Limb (tissue), 2 donors: ENCODE data around the gene SPTSSA.
A peak's percentile ranks its signal among the peaks of the same experiment; 100 is the strongest.

Source experiments
- DNase-seq, 2 donors: peaks; one replicate each; pipeline ENCODE4 v3.0.0-alpha.2; 2016; ENCODE audit errors: extremely low spot score in 2 of 2

The SPTSSA gene

DNA sequence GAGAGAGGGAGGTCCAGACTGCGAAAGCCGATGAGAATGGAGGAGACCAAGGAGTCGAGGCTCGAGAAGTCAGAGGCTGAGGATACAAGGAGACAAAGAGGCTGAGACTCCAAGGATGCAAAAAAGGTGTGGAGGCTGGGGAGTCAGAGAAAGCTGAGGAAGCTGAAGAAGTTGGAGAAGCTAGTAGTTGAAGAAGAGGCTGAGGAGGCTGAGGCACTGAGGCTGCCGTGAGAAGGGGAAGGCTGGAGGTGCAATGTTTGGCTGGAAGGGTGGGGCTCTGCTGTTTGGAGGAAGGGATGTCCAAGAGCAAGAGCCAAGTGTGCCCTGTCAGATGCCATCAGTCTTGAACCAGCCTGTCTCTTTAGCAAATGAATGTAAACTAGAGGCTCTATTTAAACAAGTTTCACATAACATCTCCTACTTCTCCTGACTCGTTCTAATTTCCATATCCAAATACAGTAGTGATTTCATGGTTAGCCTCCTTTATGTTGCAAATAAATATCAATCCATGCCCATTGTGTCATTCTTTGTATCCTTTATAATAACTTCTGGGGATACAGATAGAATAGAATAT, 10.8 kb upstream of the SPTSSA start:
- DNase-seq = no peak

DNA sequence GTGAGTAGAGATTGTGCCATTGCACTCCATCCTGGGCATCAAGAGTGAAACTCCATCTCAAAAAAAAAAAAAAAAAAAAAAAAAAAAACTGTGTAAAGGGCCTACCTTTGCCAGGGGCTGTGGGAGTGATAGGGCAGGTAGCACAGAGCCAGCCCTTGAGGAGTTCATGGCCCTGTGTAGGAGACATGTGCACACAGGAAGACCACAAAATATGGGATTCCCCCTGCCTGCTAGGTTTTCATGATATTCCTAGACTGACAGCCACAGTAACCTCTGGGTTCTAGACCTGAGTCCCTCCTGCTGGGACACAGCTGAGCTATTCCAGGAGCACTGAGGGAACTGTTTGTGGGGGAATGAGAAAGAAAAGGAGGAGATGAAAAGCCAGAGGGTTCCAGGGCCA, 8.3 kb upstream of the SPTSSA start:
- DNase-seq = no peak

DNA sequence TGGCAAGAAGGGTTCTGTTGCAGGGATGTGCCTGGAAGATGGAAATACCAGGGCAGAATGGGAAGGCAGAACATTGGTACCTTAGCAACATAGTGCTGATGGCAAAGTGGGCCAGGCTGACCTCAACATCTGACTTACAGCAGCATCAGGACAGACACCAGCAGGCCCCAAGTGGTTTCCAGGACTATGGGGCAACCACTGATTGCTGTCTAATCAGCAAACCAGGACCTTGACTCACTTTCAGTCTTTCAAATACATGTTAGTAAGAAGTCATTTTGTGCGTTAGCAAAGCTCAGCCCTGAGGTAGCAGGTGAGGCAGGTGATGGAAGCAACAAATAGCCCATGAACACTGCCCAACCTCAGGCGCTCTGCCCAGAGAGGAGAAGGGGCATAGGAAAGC, 4.7 kb upstream of the SPTSSA start:
- DNase-seq = no peak

DNA sequence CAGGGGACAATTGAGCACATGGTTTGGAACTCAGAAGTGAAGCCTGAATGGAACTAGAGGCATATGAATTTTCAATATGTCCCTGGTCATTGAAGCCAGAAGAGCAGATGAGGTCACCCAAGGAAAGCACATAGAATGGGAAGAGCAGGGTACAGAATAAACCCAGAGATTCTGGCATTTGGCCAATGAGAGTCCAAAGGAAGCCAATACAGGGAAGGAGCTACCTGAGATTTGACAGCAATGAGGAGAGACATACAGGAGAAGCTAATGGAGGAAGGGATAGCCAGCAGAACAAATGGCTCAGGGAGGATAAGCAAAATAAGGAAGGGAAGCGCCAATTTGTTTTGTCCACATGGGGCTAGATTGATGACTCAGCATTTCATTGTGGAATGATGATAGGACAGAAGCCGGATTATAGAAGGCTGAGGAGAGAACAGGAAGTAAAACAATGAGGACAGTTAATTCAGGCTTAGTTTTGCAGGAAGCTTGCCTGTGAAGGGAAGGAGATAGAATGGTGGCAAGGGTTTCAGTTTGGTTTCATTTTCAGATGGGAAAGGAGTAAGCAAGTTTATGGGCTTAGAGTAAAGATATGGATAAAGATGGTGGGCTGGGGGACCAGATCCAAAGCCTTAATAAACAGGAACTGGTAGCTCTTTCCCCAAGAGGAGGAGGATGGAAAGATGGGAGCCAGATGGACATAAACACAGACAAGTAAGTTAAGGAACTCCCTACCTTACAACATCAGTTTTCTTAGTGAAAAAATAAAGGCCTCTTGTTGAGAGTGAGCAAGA, 3.2 kb upstream of the SPTSSA start:
- DNase-seq = no peak

DNA sequence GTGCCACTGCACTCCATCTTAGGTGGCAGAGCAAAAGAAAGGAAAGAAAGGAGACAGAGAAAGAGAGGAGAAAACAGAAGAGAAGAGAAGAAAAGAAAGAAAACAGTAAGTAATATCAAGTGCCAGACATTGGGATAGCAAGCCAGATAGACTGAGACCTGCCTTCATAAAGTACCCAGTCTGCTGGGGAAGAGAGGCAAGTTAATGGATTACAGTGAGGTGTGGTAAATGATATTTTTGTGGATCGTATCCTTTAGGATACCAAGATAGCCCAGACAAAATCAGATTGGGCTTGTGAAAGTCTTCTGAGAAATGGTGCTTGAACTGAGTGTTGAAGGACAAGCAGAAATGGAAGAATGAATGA, 1.5 kb upstream of the SPTSSA start:
- DNase-seq = no peak

DNA sequence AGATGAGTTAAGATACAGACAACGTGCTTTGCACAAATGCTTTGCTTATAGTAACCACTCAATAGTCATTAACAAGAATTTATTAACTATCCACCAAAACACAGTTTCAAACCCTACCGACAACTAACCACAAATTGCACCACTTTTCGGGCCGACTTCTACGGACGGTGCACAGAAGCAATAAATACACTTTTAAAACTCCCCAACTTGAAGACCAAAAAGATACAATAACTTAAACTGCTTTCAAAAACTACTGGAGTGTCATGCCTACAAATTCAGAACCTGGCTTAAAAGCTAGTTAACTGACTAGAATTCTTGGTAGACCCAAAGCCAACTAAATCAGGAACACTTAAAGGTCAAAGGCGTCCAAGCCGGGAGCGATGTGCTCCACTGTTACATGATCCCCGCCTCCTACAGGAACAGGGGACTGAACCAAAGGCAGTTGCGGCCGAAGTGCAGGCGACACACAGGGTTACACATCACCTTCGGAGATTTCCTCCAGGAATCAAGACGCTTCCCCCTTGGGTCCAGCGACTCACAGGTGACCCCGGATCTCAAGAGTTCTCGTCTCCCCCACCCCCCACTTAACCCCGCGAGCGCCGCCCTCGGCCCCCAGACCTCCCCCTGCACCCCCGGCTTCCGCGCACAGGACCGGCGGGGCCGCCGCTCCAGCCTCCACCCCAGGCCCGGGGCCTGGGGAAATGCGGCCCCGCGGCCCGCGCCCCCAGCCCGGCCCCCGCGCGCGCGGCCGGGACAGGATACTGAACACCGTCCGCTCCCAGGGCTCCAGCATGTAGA, 507 bp downstream of the SPTSSA start:
- peak in 1 of 2 donors; percentile 27 for DNase-seq

DNA sequence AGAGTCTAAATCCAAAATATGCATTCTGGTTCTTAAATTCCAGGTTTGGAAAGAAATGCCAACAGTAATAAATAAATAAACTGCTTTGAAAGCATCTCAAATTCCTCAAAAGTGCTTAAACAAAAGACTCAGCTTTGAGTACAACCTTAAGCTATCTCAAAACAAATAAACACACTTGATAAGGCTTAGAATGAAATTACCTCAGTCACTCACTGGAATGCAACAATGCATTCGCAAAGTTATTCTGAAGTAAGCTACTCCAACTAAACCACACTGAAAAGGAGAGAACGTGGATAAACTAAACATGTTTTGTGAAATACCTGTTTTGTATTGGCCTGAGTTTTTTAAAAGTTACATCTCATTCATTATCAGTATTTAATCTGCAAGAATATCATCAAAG, 1.2 kb downstream of the SPTSSA start:
- DNase-seq = no peak

DNA sequence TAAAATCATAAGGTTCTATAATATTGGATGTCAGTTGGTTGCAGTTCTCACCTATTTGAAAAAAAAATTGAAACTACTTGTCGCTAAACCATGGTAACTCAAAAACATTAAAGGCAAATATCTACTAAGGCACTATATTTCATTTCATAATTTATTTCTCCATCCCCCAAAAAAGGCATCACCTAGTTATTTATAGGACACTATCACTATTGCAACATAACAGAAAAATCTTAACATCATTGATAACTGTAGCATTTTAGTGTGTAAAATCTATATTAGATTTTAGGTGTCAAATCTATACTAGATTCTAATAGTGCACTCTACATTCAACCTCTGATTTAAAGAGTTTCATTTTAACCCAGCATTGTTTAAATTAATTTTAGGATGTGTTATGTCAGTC, 1.7 kb downstream of the SPTSSA start:
- DNase-seq = no peak

DNA sequence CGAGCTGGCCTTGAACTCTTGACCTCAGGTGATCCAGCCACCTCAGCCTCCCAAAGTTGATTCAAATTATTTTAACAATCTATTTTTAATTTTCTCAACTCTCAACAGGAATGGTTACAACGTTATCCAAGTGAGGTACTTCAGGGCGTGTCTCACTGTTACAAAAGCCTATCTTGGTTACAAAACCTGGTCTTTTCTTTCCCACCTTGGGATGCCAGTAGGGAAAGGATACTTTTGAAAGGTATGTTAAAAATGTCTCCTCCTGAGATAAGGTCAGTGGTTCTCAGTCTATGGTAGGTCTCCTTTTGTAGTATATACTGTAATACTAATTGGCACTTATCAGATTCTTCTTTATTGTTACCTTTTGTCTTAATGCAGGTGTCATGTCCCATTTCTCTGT, 4.9 kb downstream of the SPTSSA start:
- DNase-seq = no peak

DNA sequence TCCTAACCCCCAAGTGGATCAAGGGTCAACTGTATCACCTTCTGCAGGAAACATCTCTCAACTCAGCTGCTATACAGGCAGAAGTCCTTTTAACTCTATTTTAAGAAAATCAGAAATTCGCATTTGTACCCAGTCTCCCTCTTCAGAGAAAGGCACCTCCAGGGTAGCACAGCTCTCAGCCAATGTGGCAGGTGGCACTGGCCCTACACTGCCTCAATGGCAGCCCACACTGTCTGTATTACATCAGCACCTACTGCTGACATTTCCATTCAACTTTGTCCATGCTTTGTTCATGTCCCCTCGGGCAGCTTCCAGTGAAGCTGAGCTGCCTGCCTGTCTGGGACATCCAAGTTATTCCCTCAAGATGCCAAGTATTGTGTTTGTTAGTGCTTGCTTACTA, 8.8 kb downstream of the SPTSSA start:
- DNase-seq = no peak

DNA sequence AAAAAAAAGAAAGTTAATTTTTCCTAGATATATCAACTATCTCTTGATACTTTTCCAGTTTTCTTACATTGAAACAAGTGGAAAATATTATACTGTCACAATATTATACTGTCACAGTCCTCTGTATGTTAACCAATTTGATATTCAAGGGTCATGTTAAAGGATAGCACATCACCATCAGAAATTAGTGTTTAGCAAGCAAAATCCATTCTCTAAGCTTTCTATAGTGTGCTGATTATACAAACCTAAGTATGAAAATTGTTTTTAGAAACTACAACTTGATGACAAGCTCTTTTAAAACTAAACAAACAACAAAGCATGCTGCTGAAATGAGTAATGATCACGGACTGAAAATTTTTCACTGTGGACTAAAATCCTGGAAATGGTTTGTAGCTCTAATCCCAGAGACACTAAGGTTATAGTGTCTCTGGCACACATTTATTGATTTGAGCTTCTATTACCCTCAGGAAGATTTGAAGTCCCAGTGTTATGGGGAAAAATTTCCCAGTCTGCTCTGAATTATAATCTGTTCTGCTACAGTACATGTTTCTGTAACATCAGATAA, 9.7 kb downstream of the SPTSSA start:
- DNase-seq = no peak

DNA sequence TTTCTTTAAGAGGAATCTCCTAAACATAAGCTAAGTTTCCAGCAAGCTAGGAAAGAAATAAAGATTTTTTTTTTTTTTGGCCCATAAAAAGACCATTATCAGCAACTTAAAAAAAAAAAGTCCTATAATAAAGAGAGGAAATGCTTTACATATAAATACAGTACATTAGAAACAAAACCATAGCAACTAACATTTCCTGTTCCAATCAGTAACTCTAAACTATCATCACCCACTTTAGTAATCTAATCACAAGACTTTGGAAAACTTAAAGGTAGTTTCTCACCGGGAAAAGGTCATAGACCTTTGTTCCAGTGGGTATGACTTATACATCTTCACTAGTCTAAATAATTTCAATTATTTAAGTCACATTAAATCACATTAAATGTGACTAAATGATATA, 11.1 kb downstream of the SPTSSA start:
- DNase-seq = no peak

DNA sequence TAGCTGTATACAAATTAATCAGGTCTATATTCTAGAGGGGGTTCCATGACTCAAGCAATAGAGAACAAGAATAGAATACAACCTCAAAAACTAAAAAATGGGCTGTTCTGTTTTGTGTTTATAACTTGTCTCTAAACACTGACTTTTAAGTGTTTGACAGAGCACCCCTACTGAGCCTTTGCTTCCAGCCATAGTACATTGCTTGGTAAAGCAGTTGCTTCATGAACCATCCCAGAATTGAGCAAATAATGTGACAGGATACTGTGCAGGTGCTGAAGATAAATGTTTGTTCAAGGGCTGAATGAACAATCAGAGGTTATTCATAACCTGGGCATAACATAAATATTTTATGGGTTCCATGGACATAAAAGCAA, 11.5 kb downstream of the SPTSSA start:
- DNase-seq = no peak

DNA sequence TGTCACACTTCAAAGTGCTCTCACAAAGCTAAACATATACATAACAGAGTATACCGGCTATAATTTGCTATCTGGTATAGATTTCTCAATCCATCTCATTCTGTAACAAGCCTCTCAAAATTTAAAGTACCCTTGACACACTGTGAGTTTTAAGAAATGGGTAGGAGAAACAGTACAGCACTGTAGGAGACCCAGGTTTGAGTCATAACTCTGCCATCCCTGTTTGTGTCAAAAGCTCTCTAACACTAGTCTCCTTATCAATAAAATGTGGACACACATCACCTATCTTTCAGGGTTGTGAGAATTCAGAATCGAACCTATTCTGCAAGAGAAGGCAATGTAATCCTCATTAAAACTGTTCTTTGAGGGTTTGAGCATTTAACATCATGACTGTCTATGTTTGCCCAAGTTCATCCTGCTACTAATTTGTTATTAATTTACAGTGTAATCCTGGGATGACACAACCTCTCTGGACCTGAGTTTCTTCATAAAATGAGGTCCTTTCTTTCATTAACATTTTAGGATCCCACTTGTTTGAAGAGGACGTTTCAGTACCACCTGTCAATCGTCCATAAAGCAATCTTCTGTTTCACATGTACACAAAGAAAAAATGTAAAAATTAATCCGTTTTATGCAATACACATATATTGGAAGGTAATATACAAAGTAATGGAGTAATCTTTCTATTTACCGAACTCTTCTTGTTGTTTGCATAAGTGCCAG, 12.1 kb downstream of the SPTSSA start:
- no peak for DNase-seq

DNA sequence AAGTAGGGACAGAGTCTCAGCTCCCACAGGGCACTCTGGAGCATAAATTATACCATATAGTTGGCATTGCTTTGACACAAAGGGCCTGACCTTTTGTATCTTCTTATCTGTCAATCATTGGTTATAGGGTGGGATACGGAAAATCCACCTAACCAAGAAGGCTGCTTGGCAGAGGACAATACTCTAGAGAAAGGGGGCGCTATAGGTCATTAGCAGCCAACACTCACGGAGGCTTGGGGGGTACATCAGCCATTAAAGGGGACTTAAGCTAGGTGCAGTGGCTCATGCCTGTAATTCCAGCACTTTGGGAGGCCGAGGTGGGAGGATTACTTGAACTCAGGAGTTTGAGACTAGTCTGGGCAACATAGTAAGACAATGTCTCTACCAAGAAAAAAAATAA, 22.9 kb downstream of the SPTSSA start:
- no peak for DNase-seq

DNA sequence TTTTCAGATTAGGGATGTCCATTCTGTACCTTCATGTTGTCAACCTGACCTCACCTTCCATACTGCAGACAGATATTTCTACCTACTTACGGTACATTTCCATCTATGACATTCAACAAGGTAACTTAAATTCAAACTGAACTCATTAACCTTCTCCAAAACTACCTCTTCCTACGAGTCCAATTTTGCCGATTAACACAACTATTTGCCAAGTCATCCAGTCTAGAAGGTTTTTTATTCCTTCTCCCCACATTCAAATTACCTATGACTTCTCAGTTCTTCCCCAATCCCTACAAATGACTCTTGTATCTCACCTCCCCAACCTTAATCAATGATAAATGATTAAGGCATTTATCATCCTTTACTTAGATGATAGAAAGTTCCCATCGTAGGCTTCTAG, 23.6 kb downstream of the SPTSSA start:
- no peak for DNase-seq

DNA sequence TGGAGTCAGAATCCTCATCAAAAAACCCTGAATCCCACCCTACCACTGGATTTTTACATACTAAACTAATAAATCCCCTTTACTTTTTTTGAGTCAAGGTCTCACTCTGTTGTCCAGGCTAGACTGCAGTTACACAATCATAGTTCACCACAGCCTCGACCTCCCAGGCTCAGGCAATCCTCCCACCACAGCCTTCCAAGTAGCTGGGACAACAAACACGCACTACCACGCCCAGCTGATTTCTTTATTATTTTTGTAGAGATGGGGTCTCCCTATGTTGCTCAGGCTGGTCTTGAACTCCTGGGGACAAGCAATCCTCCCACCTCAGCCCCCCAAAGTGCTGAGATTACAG, 24.3 kb downstream of the SPTSSA start:
- no peak for DNase-seq

DNA sequence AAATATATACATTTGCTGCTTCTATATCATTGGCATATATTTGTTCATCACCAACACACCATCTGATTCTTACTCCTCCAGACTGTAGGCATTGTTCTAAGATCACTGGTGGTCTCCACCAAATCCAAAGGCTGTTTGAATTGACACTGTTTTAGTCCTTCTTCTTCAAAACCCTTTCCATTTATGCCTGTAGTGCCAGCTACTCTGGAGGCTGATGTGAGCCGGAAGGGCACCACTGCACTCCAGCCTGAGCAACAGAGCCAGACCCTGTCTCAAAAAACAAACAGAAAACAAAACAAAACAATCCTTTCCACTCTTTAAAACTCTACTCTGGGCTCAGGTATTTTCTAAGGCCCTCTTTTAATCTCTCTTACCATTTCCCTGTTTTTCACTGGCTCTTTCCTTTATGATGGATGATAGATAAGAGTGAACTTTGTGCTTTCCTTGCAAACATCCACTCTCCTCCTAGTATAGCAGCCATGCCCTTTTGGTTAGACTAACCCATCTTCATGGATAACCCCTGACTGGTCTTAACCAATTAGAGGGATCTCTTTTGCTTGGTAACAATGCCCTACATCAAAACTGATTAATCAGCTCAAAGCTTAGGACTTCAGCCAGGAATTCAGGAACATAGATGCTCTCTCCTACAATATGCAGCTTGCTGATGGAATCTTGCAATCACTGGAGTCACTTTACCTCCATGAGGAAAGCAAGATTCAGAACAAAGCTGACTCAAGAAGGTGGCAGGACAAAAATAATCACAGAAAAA, 24.9 kb downstream of the SPTSSA start:
- no peak for DNase-seq

DNA sequence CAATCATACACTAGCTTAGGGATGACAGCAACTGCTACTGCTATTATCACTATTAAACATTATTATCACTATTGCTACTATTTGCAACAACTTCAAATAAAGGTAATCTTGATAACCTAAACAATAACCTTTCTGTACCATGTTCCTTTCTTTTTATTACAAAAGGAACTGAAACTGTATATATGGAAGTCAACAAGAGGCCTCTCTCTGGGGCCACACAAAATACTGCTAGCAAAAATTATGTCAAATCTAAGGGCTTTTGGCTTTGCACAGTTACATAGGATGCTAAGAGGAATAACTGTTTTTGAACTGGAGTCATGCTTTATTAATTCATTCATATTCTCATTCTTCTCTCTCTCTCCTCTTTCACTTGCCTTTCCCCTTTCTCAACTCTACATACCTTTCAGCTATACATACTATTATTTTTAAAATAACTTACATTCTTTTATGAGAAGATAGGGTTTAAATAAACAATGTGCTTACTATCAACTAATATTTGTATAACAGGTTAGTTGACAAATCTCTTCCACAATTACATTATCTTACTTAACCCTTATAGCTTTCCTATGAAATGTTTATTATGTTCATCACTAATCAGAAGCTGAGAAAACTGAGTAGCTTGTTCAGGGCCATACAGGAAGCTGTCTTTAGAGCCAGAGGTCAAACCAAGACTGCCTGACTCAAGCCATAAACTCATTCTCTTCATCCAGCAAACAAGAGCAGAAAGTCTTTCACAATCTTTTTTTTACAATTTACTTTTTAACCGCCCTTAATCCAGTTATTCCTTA, 25.7 kb downstream of the SPTSSA start:
- DNase-seq = no peak

DNA sequence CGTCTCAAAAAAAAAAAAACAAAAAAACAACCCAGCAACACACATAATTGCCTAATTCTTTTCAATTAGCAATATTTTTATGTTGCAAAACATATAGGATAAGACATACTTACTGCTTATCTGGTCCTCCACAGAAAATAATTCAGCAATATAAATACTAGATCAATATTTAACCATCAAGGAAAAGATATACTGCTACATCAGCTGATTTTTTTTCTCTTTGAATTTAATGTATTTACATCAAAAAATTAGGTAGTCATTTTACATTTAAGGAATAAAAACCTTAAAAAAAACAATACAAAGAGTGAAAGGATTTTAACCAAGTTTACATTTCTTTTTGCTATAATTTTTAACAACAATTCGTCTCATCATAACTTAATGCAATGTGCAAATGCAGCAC, 28.1 kb downstream of the SPTSSA start:
- no peak for DNase-seq
